Pancreas (tissue), 10 donors: ENCODE results near the gene GIPC3. TPM values are rescaled to one million over a fixed set of nuclear protein-coding genes. Genes with fewer than 3 reads are reported as not detected.

Source experiments
- ATAC-seq, 4 donors: fragments of 200-7000 bp; cut with Tn5 transposase; one replicate each; pipeline versions ENCODE4 v1.8.0 to v1.9.1; 2020; ENCODE audit warnings: mild to moderate bottlenecking in 4 of 4, moderate library complexity in 4 of 4
- DNase-seq, 6 donors: peaks; one replicate each; pipeline ENCODE4 v3.0.0-alpha.2; 2020
- FAIRE-seq: peaks from 2 replicates; lab custom pipeline; 2012; peaks lifted over from hg19 to GRCh38; lab: Jason Lieb, UNC
- H3K27ac ChIP-seq, 4 donors: fragments of 200-600 bp; sonication (generic); 1 replicate in 3 of 4; 2 replicates in 1 of 4; pipeline versions ENCODE4 v1.5.0 to v1.8.0; 2020
- H3K27me3 ChIP-seq, 4 donors: fragments of 200-600 bp; one replicate each; pipeline ENCODE4 v1.8.0; 2021
- H3K36me3 ChIP-seq, 3 donors: fragments of 200-600 bp; sonication (generic) in 1 of 3; one replicate each; pipeline versions ENCODE4 v1.5.0 to v1.8.0; 2020 to 2021
- H3K4me1 ChIP-seq, 3 donors: fragments of 200-600 bp; one replicate each; pipeline ENCODE4 v1.8.0; 2021
- H3K4me3 ChIP-seq, 4 donors: fragments of 200-600 bp; sonication (generic) in 2 of 4; one replicate each; pipeline versions ENCODE4 v1.5.0 to v1.8.0; 2020 to 2021
- H3K9me3 ChIP-seq, 4 donors: fragments of 200-600 bp; one replicate each; pipeline ENCODE4 v1.8.0; 2021
- WGBS, 2 donors: extraction: QIAGEN DNeasy Blood & Tissue Kit; methylation state at CpG; one replicate each; pipeline ENCODE4 v1.1.7; 2013; 5-methylcytosine and 5-hydroxymethylcytosine counted together
- intact Hi-C, 3 donors: fragments of 100-400 bp; cut with DNase I; formaldehyde crosslinking; loops; one replicate each; pipeline versions ENCODE4 v1.11.1 to v1.14.2; 2022
- polyA plus RNA-seq, 2 donors: library from polyadenylated mRNA; stranded (reverse); fragments of 200-250 nt; gene quantifications; one replicate each; pipeline ENCODE4 v1.2.3, GENCODE V29; 2013
- total RNA-seq, 6 donors: library from RNA; stranded (reverse); fragmentation: NEBNext Ultra II Directional in 4 of 6; extraction: Animal tissue kit (Norgen Biotek cat#: 25700) in 4 of 6; gene quantifications; one replicate each; pipeline versions ENCODE4 v1.2.1 to v1.2.4, GENCODE V29; 2021 to 2023
- TF ChIP-seq, protein P1 (sequence below), 4 donors: fragments of 200-600 bp; sonication (generic) in 3 of 4; IDR thresholded peaks; one replicate each; pipeline versions ENCODE4 v1.5.0 to v1.8.0; 2021; ENCODE audit warnings: antibody characterized with exemption in 4 of 4
- donor health status: healthy with polysubstance abuse.
- donor health status: DM: no; HTN: no; CAD: no; lungs with moderate emphysema.
- donor health status: DM: no; HTN: no; CAD: no.
- donor health status: control.
- donor health status: control.
- donor health status: Bipolar disorder and iron deficiency.
- donor health status: DM: yes; HTN: yes; CAD: no.
- donor health status: DM: no; HTN: no; CAD: no.
- donor health status: DM: no; HTN: no; CAD: no.
- donor health status: DM: yes; HTN: yes; CAD: no.

GIPC3 gene
- total and polyA plus RNA-seq, 8 donors = 0.17 to 0.92 (median 0.30) TPM

GRCh38 chr19:3617463-3617862 is 32.2 kb downstream of the GIPC3 start:
- TF ChIP-seq, protein P1, sequence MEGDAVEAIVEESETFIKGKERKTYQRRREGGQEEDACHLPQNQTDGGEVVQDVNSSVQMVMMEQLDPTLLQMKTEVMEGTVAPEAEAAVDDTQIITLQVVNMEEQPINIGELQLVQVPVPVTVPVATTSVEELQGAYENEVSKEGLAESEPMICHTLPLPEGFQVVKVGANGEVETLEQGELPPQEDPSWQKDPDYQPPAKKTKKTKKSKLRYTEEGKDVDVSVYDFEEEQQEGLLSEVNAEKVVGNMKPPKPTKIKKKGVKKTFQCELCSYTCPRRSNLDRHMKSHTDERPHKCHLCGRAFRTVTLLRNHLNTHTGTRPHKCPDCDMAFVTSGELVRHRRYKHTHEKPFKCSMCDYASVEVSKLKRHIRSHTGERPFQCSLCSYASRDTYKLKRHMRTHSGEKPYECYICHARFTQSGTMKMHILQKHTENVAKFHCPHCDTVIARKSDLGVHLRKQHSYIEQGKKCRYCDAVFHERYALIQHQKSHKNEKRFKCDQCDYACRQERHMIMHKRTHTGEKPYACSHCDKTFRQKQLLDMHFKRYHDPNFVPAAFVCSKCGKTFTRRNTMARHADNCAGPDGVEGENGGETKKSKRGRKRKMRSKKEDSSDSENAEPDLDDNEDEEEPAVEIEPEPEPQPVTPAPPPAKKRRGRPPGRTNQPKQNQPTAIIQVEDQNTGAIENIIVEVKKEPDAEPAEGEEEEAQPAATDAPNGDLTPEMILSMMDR (IDR thresholded peaks at IDR 0.05) = no peak
- FAIRE-seq (no peak), ATAC-seq (no peak), DNase-seq (peak in 2 of 6 donors; percentile 49 to 52)
- no peak overlapping the region for H3K27ac ChIP-seq
- no peaks in the 10 kb centered on the region for H3K9me3 ChIP-seq
- peaks cover 0 to 6% (median 0%) of the 10 kb centered on the region in 3 donors for H3K36me3 ChIP-seq
- no peaks in the 10 kb centered on the region for H3K4me1 ChIP-seq
- no peaks in the 10 kb centered on the region for H3K27me3 ChIP-seq
- no peak overlapping the region for H3K4me3 ChIP-seq
- intact Hi-C loops = loop anchor here in 1 of 3 donors (10.0 kb wide), 1 partner anchor 303 kb away; no protein-coding TSS in a partner anchor
- WGBS, 2 donors = 81 to 86% methylated on average over 19 of the region's 19 CpGs

- Histone ChIP-seq H3K27ac (no peak overlapping the region), H3K4me3 (no peak overlapping the region), H3K4me1 (no peaks in the 10 kb centered on the region), H3K36me3 (no peaks in the 10 kb centered on the region), H3K9me3 (no peaks in the 10 kb centered on the region), H3K27me3 (no peaks in the 10 kb centered on the region)
- 60 to 67% methylated on average over 28 to 31 of the region's 31 CpGs for WGBS, 2 donors
- ATAC-seq = peak; percentile 30 to 90 (median 80)
- TF ChIP-seq, protein P1 (IDR thresholded peaks at IDR 0.05) = peak; percentile 71 to 89 (median 82)
- intact Hi-C loops = loop anchor here in 1 of 3 donors (10.0 kb wide), 1 partner anchor 303 kb away; no protein-coding TSS in a partner anchor
- no peak for FAIRE-seq
- peak in 5 of 6 donors; percentile 37 to 84 (median 55) for DNase-seq
Measured at GRCh38 chr19:3618144-3618810, 33.0 kb downstream of the GIPC3 start.

DNA sequence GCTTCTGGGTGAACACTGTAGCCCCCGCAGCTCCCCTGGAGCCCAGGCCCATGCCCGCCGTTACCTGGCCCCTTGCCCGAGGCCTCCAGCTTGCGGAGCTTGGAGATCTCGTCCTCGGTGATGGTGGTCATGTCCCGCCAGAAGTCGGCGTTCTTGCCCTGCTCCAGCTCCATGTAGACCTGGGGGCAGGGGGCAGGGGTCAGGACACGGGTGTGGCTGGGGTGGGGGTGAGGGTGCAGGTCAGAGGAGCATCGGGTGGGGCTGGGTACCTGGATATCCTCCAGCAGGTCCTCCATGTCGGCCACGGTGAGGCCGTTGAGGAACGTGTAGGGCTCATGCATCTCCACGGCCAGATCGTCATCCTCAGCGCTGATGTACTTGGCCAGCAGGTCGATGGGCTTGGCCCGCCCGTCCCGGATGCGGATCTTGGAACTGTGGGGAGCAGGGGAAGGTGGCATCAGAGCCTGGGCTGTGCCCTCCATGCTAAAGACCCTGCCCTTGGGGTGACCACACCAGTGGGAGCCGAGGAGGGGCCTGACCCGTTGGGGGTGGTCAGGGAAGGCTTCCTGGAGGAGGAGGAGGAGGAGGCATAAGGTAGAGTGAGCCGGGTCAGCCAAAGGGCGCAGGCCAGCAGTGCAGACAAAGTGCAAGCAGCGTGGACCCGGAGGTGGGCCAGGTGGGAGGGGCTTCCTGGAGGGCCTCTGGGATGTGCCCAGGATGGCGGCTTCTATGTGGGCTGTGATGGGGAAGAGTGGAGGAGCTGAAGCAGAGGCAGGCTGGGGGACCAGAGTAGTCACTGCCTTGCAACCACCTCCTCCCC is 33.7 kb downstream of the GIPC3 start:
- Histone ChIP-seq H3K27ac (no peak overlapping the region), H3K9me3 (no peaks in the 10 kb centered on the region), H3K27me3 (no peaks in the 10 kb centered on the region), H3K36me3 (no peaks in the 10 kb centered on the region), H3K4me3 (no peak overlapping the region), H3K4me1 (no peaks in the 10 kb centered on the region)
- TF ChIP-seq, protein P1 (IDR thresholded peaks at IDR 0.05) = no peak
- DNase-seq (peak in 3 of 6 donors; percentile 40 to 79 (median 51)), FAIRE-seq (no peak), ATAC-seq (peak in 1 of 4 donors; percentile 3)
- WGBS, 2 donors = 85 to 92% methylated on average over 28 to 31 of the region's 31 CpGs
- intact Hi-C loops = loop anchor here in 1 of 3 donors (10.0 kb wide), 1 partner anchor 304 kb away; no protein-coding TSS in a partner anchor

GRCh38 chr19:3619631-3620012 is 34.3 kb downstream of the GIPC3 start:
- no peaks in the 10 kb centered on the region for H3K9me3 ChIP-seq
- TF ChIP-seq, protein P1 (IDR thresholded peaks at IDR 0.05) = no peak
- intact Hi-C loops = loop anchor here in 1 of 3 donors (10.0 kb wide), 1 partner anchor 305 kb away; no protein-coding TSS in a partner anchor
- no peak overlapping the region for H3K27ac ChIP-seq
- FAIRE-seq (no peak), DNase-seq (peak in 2 of 6 donors; percentile 37 to 83), ATAC-seq (no peak)
- peaks cover 0 to under 1% (median 0%) of the 10 kb centered on the region in 3 donors for H3K4me1 ChIP-seq
- WGBS, 2 donors = 88 to 92% methylated on average over 12 to 17 of the region's 17 CpGs
- H3K27me3 ChIP-seq = no peaks in the 10 kb centered on the region
- H3K4me3 ChIP-seq = no peak overlapping the region
- H3K36me3 ChIP-seq = no peaks in the 10 kb centered on the region
